ENCODE measurements around the gene SMARCAD1. TPM values are rescaled to one million over a fixed set of nuclear protein-coding genes. Genes with fewer than 3 reads are reported as not detected.
A peak's percentile ranks its signal among the peaks of the same experiment; 100 is the strongest.

Gene SMARCAD1
- total and polyA plus RNA-seq, 2 of the 8 experiments (the other 6 are each of a cell fraction or from before 2014, with no cell fraction given) = 24.1 to 59.4 TPM

DNA sequence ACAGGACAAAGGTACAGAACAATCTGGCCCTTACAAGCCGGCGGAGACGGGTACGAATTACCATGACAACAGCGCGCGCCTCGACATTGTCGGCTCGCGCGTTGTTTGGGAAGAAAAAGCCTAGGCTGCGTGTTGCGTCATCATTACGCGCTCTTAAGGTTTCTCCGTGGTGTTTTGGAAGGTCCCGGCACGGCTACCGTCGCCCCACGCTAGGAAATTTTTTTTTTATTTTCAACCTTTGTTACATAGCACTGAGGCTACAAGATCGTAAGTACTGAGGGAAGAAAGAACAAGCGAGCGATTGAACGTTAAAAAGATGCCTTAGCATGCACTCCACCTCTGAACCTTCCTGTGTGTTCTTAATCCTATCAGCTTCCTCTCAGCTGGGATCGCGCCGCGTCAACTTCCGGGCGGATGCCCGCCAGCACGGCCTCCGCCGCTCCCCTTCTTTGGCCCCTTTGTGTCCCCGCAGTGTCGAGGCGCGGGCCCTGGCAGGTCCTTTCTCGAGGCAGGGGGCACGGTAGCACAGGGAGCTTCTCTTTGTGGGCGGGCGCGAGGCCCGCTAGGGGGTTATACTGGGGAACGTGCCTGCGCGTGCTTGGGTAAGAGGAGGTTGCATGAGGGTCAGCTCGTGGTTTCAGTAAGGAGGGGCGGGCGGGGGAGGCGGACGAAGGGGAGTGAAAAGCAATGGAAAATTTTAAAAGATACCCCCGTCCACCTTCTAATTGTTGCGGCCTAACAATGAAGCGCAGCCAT, at the start of gene SMARCAD1 (continued):
- TF ChIP-seq, protein P1, sequence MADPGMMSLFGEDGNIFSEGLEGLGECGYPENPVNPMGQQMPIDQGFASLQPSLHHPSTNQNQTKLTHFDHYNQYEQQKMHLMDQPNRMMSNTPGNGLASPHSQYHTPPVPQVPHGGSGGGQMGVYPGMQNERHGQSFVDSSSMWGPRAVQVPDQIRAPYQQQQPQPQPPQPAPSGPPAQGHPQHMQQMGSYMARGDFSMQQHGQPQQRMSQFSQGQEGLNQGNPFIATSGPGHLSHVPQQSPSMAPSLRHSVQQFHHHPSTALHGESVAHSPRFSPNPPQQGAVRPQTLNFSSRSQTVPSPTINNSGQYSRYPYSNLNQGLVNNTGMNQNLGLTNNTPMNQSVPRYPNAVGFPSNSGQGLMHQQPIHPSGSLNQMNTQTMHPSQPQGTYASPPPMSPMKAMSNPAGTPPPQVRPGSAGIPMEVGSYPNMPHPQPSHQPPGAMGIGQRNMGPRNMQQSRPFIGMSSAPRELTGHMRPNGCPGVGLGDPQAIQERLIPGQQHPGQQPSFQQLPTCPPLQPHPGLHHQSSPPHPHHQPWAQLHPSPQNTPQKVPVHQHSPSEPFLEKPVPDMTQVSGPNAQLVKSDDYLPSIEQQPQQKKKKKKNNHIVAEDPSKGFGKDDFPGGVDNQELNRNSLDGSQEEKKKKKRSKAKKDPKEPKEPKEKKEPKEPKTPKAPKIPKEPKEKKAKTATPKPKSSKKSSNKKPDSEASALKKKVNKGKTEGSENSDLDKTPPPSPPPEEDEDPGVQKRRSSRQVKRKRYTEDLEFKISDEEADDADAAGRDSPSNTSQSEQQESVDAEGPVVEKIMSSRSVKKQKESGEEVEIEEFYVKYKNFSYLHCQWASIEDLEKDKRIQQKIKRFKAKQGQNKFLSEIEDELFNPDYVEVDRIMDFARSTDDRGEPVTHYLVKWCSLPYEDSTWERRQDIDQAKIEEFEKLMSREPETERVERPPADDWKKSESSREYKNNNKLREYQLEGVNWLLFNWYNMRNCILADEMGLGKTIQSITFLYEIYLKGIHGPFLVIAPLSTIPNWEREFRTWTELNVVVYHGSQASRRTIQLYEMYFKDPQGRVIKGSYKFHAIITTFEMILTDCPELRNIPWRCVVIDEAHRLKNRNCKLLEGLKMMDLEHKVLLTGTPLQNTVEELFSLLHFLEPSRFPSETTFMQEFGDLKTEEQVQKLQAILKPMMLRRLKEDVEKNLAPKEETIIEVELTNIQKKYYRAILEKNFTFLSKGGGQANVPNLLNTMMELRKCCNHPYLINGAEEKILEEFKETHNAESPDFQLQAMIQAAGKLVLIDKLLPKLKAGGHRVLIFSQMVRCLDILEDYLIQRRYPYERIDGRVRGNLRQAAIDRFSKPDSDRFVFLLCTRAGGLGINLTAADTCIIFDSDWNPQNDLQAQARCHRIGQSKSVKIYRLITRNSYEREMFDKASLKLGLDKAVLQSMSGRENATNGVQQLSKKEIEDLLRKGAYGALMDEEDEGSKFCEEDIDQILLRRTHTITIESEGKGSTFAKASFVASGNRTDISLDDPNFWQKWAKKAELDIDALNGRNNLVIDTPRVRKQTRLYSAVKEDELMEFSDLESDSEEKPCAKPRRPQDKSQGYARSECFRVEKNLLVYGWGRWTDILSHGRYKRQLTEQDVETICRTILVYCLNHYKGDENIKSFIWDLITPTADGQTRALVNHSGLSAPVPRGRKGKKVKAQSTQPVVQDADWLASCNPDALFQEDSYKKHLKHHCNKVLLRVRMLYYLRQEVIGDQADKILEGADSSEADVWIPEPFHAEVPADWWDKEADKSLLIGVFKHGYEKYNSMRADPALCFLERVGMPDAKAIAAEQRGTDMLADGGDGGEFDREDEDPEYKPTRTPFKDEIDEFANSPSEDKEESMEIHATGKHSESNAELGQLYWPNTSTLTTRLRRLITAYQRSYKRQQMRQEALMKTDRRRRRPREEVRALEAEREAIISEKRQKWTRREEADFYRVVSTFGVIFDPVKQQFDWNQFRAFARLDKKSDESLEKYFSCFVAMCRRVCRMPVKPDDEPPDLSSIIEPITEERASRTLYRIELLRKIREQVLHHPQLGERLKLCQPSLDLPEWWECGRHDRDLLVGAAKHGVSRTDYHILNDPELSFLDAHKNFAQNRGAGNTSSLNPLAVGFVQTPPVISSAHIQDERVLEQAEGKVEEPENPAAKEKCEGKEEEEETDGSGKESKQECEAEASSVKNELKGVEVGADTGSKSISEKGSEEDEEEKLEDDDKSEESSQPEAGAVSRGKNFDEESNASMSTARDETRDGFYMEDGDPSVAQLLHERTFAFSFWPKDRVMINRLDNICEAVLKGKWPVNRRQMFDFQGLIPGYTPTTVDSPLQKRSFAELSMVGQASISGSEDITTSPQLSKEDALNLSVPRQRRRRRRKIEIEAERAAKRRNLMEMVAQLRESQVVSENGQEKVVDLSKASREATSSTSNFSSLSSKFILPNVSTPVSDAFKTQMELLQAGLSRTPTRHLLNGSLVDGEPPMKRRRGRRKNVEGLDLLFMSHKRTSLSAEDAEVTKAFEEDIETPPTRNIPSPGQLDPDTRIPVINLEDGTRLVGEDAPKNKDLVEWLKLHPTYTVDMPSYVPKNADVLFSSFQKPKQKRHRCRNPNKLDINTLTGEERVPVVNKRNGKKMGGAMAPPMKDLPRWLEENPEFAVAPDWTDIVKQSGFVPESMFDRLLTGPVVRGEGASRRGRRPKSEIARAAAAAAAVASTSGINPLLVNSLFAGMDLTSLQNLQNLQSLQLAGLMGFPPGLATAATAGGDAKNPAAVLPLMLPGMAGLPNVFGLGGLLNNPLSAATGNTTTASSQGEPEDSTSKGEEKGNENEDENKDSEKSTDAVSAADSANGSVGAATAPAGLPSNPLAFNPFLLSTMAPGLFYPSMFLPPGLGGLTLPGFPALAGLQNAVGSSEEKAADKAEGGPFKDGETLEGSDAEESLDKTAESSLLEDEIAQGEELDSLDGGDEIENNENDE (IDR thresholded peaks at IDR 0.05; ENCODE audit: insufficient replicate concordance, low read length) = no peak
- TF ChIP-seq ZNF274 (IDR thresholded peaks at IDR 0.05; ENCODE audit: borderline replicate concordance, extremely low read depth, low read length) = no peak
- TF ChIP-seq, protein P2, sequence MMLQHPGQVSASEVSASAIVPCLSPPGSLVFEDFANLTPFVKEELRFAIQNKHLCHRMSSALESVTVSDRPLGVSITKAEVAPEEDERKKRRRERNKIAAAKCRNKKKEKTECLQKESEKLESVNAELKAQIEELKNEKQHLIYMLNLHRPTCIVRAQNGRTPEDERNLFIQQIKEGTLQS (IDR thresholded peaks at IDR 0.05; ENCODE audit: insufficient read depth, low read depth, low read length) = peak; percentile 83

All from H1 (cell line).